BE2C (cell line): ENCODE measurements around the gene SEMA4F.
A peak's percentile ranks its signal among the peaks of the same experiment; 100 is the strongest.

Experiments
- DNase-seq: peaks from one replicate; pipeline ENCODE4 v3.0.0-alpha.2; 2020
- H3K27me3 ChIP-seq: fragments of 250-450 bp; sonication (Bioruptor Pico); 2 replicates; pipeline ENCODE4 v1.5.1; 2020; ENCODE audit warnings: mild to moderate bottlenecking
- H3K36me3 ChIP-seq: fragments of 250-450 bp; sonication (Bioruptor Pico); 2 replicates; pipeline ENCODE4 v1.5.1; 2020; ENCODE audit warnings: mild to moderate bottlenecking
- H3K4me1 ChIP-seq: fragments of 250-450 bp; sonication (Bioruptor Pico); 2 replicates; pipeline ENCODE4 v1.5.1; 2020
- H3K4me3 ChIP-seq: 2 replicates; pipeline ENCODE4 v1.5.1; 2011; ENCODE audit warnings: low read depth, low read length
- H3K9me3 ChIP-seq: fragments of 250-450 bp; sonication (Bioruptor Pico); 2 replicates; pipeline ENCODE4 v1.5.1; 2020
- CTCF ChIP-seq: IDR thresholded peaks from 2 replicates; pipeline ENCODE4 v1.5.1; 2012; ENCODE audit warnings: mild to moderate bottlenecking, low read depth, low read length

The SEMA4F gene

GRCh38 chr2:74639550-74639949, 14.5 kb upstream of the SEMA4F start:
- no peak for TF ChIP-seq CTCF
- no peak overlapping the region for H3K4me3 ChIP-seq
- H3K36me3 ChIP-seq: no peaks in the 10 kb centered on the region
- DNase-seq: no peak
- H3K4me1 ChIP-seq: no peaks in the 10 kb centered on the region
- peaks cover 5% of the 10 kb centered on the region; the same call in 1 of the 2 replicates for H3K27me3 ChIP-seq
- H3K9me3 ChIP-seq: no peaks in the 10 kb centered on the region

- no peaks in the 10 kb centered on the region for H3K36me3 ChIP-seq
- no peak for TF ChIP-seq CTCF
- H3K9me3 ChIP-seq: no peaks in the 10 kb centered on the region
- no peak overlapping the region for H3K4me3 ChIP-seq
- DNase-seq: no peak
- 0 out of 2 replicates have a peak, but pooled peaks cover 2% of the 10 kb centered on the region for H3K27me3 ChIP-seq
- no peaks in the 10 kb centered on the region for H3K4me1 ChIP-seq
Measured at GRCh38 chr2:74645344-74645743, 8.7 kb upstream of the SEMA4F start.

GRCh38 chr2:74646201-74646600, 7.8 kb upstream of the SEMA4F start:
- H3K9me3 ChIP-seq: no peaks in the 10 kb centered on the region
- no peaks in the 10 kb centered on the region for H3K36me3 ChIP-seq
- no peaks in the 10 kb centered on the region for H3K27me3 ChIP-seq
- no peak for TF ChIP-seq CTCF
- no peak overlapping the region for H3K4me3 ChIP-seq
- H3K4me1 ChIP-seq: no peaks in the 10 kb centered on the region
- no peak for DNase-seq

- Histone ChIP-seq H3K27me3 (no peaks in the 10 kb centered on the region), H3K4me3 (no peak overlapping the region)
- TF ChIP-seq CTCF: no peak
Measured at GRCh38 chr2:74646834-74647482, 7.1 kb upstream of the SEMA4F start.

GRCh38 chr2:74648009-74648443, 6.0 kb upstream of the SEMA4F start, which contains the start of gene M1AP:
Gene M1AP, minus strand, starts transcription at chr2:74648330. Its CDS starts 8,055 bp downstream, at chr2:74640275.
- H3K4me1 ChIP-seq: no peaks in the 10 kb centered on the region
- H3K36me3 ChIP-seq: no peaks in the 10 kb centered on the region
- H3K27me3 ChIP-seq: no peaks in the 10 kb centered on the region
- no peak for TF ChIP-seq CTCF
- no peak within 1 kb of the TSS for H3K4me3 ChIP-seq
- H3K9me3 ChIP-seq: no peaks in the 10 kb centered on the region
- no peak for DNase-seq

More at GRCh38 chr2:74646834-74647482, 7.1 kb upstream of the SEMA4F start:
- Histone ChIP-seq H3K4me1 (no peaks in the 10 kb centered on the region), H3K36me3 (no peaks in the 10 kb centered on the region), H3K9me3 (no peaks in the 10 kb centered on the region)
- no peak for DNase-seq

- no peak for TF ChIP-seq CTCF
- H3K4me3 ChIP-seq: peak overlapping the region; percentile 58
- DNase-seq: no peak
Measured at GRCh38 chr2:74653589-74653984, 460 bp upstream of the SEMA4F start.

More at GRCh38 chr2:74653589-74653984, 460 bp upstream of the SEMA4F start:
- Histone ChIP-seq H3K9me3 (no peaks in the 10 kb centered on the region), H3K4me1 (no peaks in the 10 kb centered on the region), H3K36me3 (no peaks in the 10 kb centered on the region), H3K27me3 (peaks cover 8% of the 10 kb centered on the region)
